ENCODE data around the gene ING1.
"Not testable (repeated sequence)": the region's sequence is repeated elsewhere in the genome, so short reads cannot be mapped to it uniquely, and the experiment has no call there.

The ING1 gene

GRCh38 chr13:110723598-110723997, 10.1 kb downstream of the ING1 start:
- peaks cover 9% of the 10 kb centered on the region for H3K4me1 ChIP-seq (ENCODE audit: control insufficient read depth, insufficient read depth, low read depth, low read length)
- no peak overlapping the region for H3K9ac ChIP-seq (ENCODE audit: low read length)
- no peak overlapping the region for H2BK120ac ChIP-seq (ENCODE audit: low read depth, low read length)
- H3K27ac ChIP-seq (ENCODE audit: low read length, poor library complexity, severe bottlenecking) = peak overlapping the region; percentile 76
- H3K27me3 ChIP-seq (ENCODE audit: control insufficient read depth in 1 of 2, insufficient read depth in 1 of 2, low read length in 2 of 2) = no peaks in the 10 kb centered on the region
- no peak overlapping the region for H2AFZ ChIP-seq (ENCODE audit: low read depth, low read length)
- H3K4ac ChIP-seq (ENCODE audit: low read depth in 1 of 2, low read length in 2 of 2) = no peak overlapping the region
- no peak for DNase-seq
- no peak overlapping the region for H2BK12ac ChIP-seq (ENCODE audit: low read length in 2 of 2)
- H3K36me3 ChIP-seq (ENCODE audit: control insufficient read depth in 1 of 2, insufficient read depth in 2 of 2, low read depth in 1 of 2, low read length in 2 of 2) = peaks cover 11 to 32% of the 10 kb centered on the region in 2 experiments
- H4K91ac ChIP-seq (ENCODE audit: low read length) = no peak overlapping the region
- 95% methylated on average over 7 of the region's 8 CpGs for WGBS
- no peak overlapping the region for H3K23ac ChIP-seq (ENCODE audit: low read length in 2 of 2)
- H3K9me3 ChIP-seq (ENCODE audit: control insufficient read depth, low read length) = no peaks in the 10 kb centered on the region
- no peak overlapping the region for H4K8ac ChIP-seq (ENCODE audit: low read length)
- H2AK5ac ChIP-seq (ENCODE audit: low read length, severe bottlenecking) = no peak overlapping the region
- no peak overlapping the region for H3K14ac ChIP-seq (ENCODE audit: low read length in 2 of 2)
- no peak overlapping the region for H3K18ac ChIP-seq (ENCODE audit: low read depth in 1 of 2, low read length in 2 of 2)
- peak overlapping the region; percentile 43 for H3K4me2 ChIP-seq (ENCODE audit: low read length, poor library complexity, severe bottlenecking)
- peaks cover 17% of the 10 kb centered on the region for H3K79me1 ChIP-seq (replicated peaks; ENCODE audit: low read length, poor library complexity, severe bottlenecking)
- no peak overlapping the region for H2BK15ac ChIP-seq (ENCODE audit: low read depth, poor library complexity, severe bottlenecking)
- H2BK5ac ChIP-seq (ENCODE audit: low read depth, low read length, poor library complexity, severe bottlenecking) = no peak overlapping the region
- H3K4me3 ChIP-seq (ENCODE audit: insufficient read depth in 1 of 2, low read depth in 1 of 2, low read length in 2 of 2) = no peak overlapping the region

- H3K4ac ChIP-seq (ENCODE audit: low read depth in 1 of 2, low read length in 2 of 2); H2BK5ac ChIP-seq (ENCODE audit: low read depth, low read length, poor library complexity, severe bottlenecking); H3K4me2 ChIP-seq (ENCODE audit: low read length, poor library complexity, severe bottlenecking); H3K27me3 ChIP-seq (ENCODE audit: control insufficient read depth in 1 of 2, insufficient read depth in 1 of 2, low read length in 2 of 2); H4K8ac ChIP-seq (ENCODE audit: low read length); H2BK12ac ChIP-seq (ENCODE audit: low read length in 2 of 2); H3K23ac ChIP-seq (ENCODE audit: low read length in 2 of 2); H3K27ac ChIP-seq (ENCODE audit: low read length, poor library complexity, severe bottlenecking); H2AFZ ChIP-seq (ENCODE audit: low read depth, low read length); H3K4me3 ChIP-seq (ENCODE audit: insufficient read depth in 1 of 2, low read depth in 1 of 2, low read length in 2 of 2); H3K9ac ChIP-seq (ENCODE audit: low read length); H2AK5ac ChIP-seq (ENCODE audit: low read length, severe bottlenecking); H3K79me1 ChIP-seq (replicated peaks; ENCODE audit: low read length, poor library complexity, severe bottlenecking); H3K14ac ChIP-seq (ENCODE audit: low read length in 2 of 2); H3K4me1 ChIP-seq (ENCODE audit: control insufficient read depth, insufficient read depth, low read depth, low read length); H3K18ac ChIP-seq (ENCODE audit: low read depth in 1 of 2, low read length in 2 of 2); H2BK120ac ChIP-seq (ENCODE audit: low read depth, low read length); H3K9me3 ChIP-seq (ENCODE audit: control insufficient read depth, low read length); DNase-seq; H2BK15ac ChIP-seq (ENCODE audit: low read depth, poor library complexity, severe bottlenecking); H4K91ac ChIP-seq (ENCODE audit: low read length): not testable (repeated sequence)
- WGBS = 97% methylated on average over 6 of the region's 6 CpGs
- H3K36me3 ChIP-seq (ENCODE audit: control insufficient read depth in 1 of 2, insufficient read depth in 2 of 2, low read depth in 1 of 2, low read length in 2 of 2) = peaks cover 3 to 11% of the 10 kb centered on the region in 2 experiments
Observed at GRCh38 chr13:110726153-110726552, 12.7 kb downstream of the ING1 start.

GRCh38 chr13:110726726-110727125, 13.2 kb downstream of the ING1 start:
- H4K91ac ChIP-seq (ENCODE audit: low read length) = no peak overlapping the region
- no peak overlapping the region for H2AK5ac ChIP-seq (ENCODE audit: low read length, severe bottlenecking)
- H2BK5ac ChIP-seq (ENCODE audit: low read depth, low read length, poor library complexity, severe bottlenecking) = no peak overlapping the region
- peaks cover 5% of the 10 kb centered on the region for H3K4me1 ChIP-seq (ENCODE audit: control insufficient read depth, insufficient read depth, low read depth, low read length)
- H3K18ac ChIP-seq (ENCODE audit: low read depth in 1 of 2, low read length in 2 of 2) = no peak overlapping the region
- no peak overlapping the region for H3K4ac ChIP-seq (ENCODE audit: low read depth in 1 of 2, low read length in 2 of 2)
- H2BK15ac ChIP-seq (ENCODE audit: low read depth, poor library complexity, severe bottlenecking) = no peak overlapping the region
- DNase-seq = no peak
- 95% methylated on average over 9 of the region's 9 CpGs for WGBS
- no peak overlapping the region for H2BK120ac ChIP-seq (ENCODE audit: low read depth, low read length)
- H2BK12ac ChIP-seq (ENCODE audit: low read length in 2 of 2) = no peak overlapping the region
- no peaks in the 10 kb centered on the region for H3K27me3 ChIP-seq (ENCODE audit: control insufficient read depth in 1 of 2, insufficient read depth in 1 of 2, low read length in 2 of 2)
- no peak overlapping the region for H3K4me3 ChIP-seq (ENCODE audit: insufficient read depth in 1 of 2, low read depth in 1 of 2, low read length in 2 of 2)
- H3K9me3 ChIP-seq (ENCODE audit: control insufficient read depth, low read length) = no peaks in the 10 kb centered on the region
- H3K36me3 ChIP-seq (ENCODE audit: control insufficient read depth in 1 of 2, insufficient read depth in 2 of 2, low read depth in 1 of 2, low read length in 2 of 2) = peaks cover 3 to 11% of the 10 kb centered on the region in 2 experiments
- no peak overlapping the region for H3K14ac ChIP-seq (ENCODE audit: low read length in 2 of 2)
- no peak overlapping the region for H3K27ac ChIP-seq (ENCODE audit: low read length, poor library complexity, severe bottlenecking)
- H3K79me1 ChIP-seq (replicated peaks; ENCODE audit: low read length, poor library complexity, severe bottlenecking) = peaks cover 8% of the 10 kb centered on the region
- no peak overlapping the region for H3K9ac ChIP-seq (ENCODE audit: low read length)
- no peak overlapping the region for H2AFZ ChIP-seq (ENCODE audit: low read depth, low read length)
- H4K8ac ChIP-seq (ENCODE audit: low read length) = no peak overlapping the region
- no peak overlapping the region for H3K4me2 ChIP-seq (ENCODE audit: low read length, poor library complexity, severe bottlenecking)
- H3K23ac ChIP-seq (ENCODE audit: low read length in 2 of 2) = no peak overlapping the region

- Histone ChIP-seq H3K36me3 (ENCODE audit: control insufficient read depth in 1 of 2, insufficient read depth in 2 of 2, low read depth in 1 of 2, low read length in 2 of 2) (peaks cover under 1 to 6% of the 10 kb centered on the region in 2 experiments), H2BK15ac (ENCODE audit: low read depth, poor library complexity, severe bottlenecking) (no peak overlapping the region), H3K4me1 (ENCODE audit: control insufficient read depth, insufficient read depth, low read depth, low read length) (no peaks in the 10 kb centered on the region), H2BK12ac (ENCODE audit: low read length in 2 of 2) (no peak overlapping the region), H3K18ac (ENCODE audit: low read depth in 1 of 2, low read length in 2 of 2) (no peak overlapping the region), H3K4me3 (ENCODE audit: insufficient read depth in 1 of 2, low read depth in 1 of 2, low read length in 2 of 2) (no peak overlapping the region), H4K8ac (ENCODE audit: low read length) (no peak overlapping the region), H3K79me1 (replicated peaks; ENCODE audit: low read length, poor library complexity, severe bottlenecking) (peaks cover 2% of the 10 kb centered on the region), H2BK5ac (ENCODE audit: low read depth, low read length, poor library complexity, severe bottlenecking) (no peak overlapping the region), H3K14ac (ENCODE audit: low read length in 2 of 2) (no peak overlapping the region), H2BK120ac (ENCODE audit: low read depth, low read length) (no peak overlapping the region), H3K27me3 (ENCODE audit: control insufficient read depth in 1 of 2, insufficient read depth in 1 of 2, low read length in 2 of 2) (no peaks in the 10 kb centered on the region), H3K4ac (ENCODE audit: low read depth in 1 of 2, low read length in 2 of 2) (no peak overlapping the region), H4K91ac (ENCODE audit: low read length) (no peak overlapping the region), H3K27ac (ENCODE audit: low read length, poor library complexity, severe bottlenecking) (no peak overlapping the region), H3K23ac (ENCODE audit: low read length in 2 of 2) (no peak overlapping the region), H3K9ac (ENCODE audit: low read length) (no peak overlapping the region), H2AFZ (ENCODE audit: low read depth, low read length) (no peak overlapping the region), H2AK5ac (ENCODE audit: low read length, severe bottlenecking) (no peak overlapping the region), H3K4me2 (ENCODE audit: low read length, poor library complexity, severe bottlenecking) (no peak overlapping the region), H3K9me3 (ENCODE audit: control insufficient read depth, low read length) (no peaks in the 10 kb centered on the region)
- WGBS = 100% methylated on average over 1 of the region's 3 CpGs
- no peak for DNase-seq
Observed at GRCh38 chr13:110731072-110731471, 17.6 kb downstream of the ING1 start.

All from mesenchymal stem cell (in vitro differentiated cells and primary cell).